Fibroblast of lung (primary cell): ENCODE data around the gene TBXAS1.

Source experiments
- CTCF ChIP-seq, 2 donors: IDR thresholded peaks in 1 of 2; conservative IDR thresholded peaks in 1 of 2; 1 replicate in 1 of 2; 2 replicates in 1 of 2; pipeline ENCODE4 v1.5.1; 2011 to 2012; ENCODE audit warnings: low read length in 2 of 2, control low read depth in 1 of 2, inconsistent platforms in 1 of 2, low read depth in 1 of 2, mild to moderate bottlenecking in 1 of 2
- EZH2 ChIP-seq: IDR thresholded peaks from 2 replicates; pipeline ENCODE4 v1.5.1; 2012; ENCODE audit warnings: low read length, control low read depth, mild to moderate bottlenecking; ENCODE audit errors: missing control alignments

GRCh38 chr7:139799586-139799985 is 29.5 kb upstream of the TBXAS1 start:
- TF ChIP-seq EZH2 (no peak), CTCF (conservative IDR thresholded peaks at IDR 0.05 in 1 of 2, IDR thresholded peaks at IDR 0.05 in 1 of 2; ENCODE audit: low read depth in 1 of 2, low read length in 2 of 2) (no peak)
